Mesenchymal stem cell (in vitro differentiated cells and primary cell): Measurements from ENCODE around the gene ITGB5.

Source experiments
- DNase-seq: peaks from one replicate; pipeline ENCODE4 v3.0.0-alpha.2; 2013
- H2AFZ ChIP-seq: one replicate; pipeline ENCODE4 v1.6.1; 2013; ENCODE audit warnings: low read depth, mild to moderate bottlenecking, control low read depth, inconsistent platforms, low read length, moderate library complexity
- H2AK5ac ChIP-seq: 2 replicates; pipeline ENCODE4 v1.6.1; 2013; ENCODE audit warnings: low read length, moderate library complexity, mild to moderate bottlenecking, inconsistent platforms; ENCODE audit not compliant: severe bottlenecking
- H2BK120ac ChIP-seq: one replicate; pipeline ENCODE4 v1.6.1; 2013; ENCODE audit warnings: low read depth, mild to moderate bottlenecking, inconsistent platforms, low read length, moderate library complexity
- H2BK12ac ChIP-seq, 2 experiments: one replicate each; pipeline ENCODE4 v1.6.1; 2013; ENCODE audit warnings: inconsistent platforms in 2 of 2, low read length in 2 of 2, mild to moderate bottlenecking in 2 of 2, moderate library complexity in 2 of 2, control low read depth in 1 of 2
- H2BK15ac ChIP-seq: one replicate; pipeline ENCODE4 v1.6.1; 2013; ENCODE audit warnings: mild to moderate bottlenecking, low read depth, inconsistent platforms; ENCODE audit not compliant: poor library complexity, severe bottlenecking
- H2BK5ac ChIP-seq: 2 replicates; pipeline ENCODE4 v1.6.1; 2013; ENCODE audit warnings: low read depth, mild to moderate bottlenecking, low read length, control low read depth, inconsistent platforms; ENCODE audit not compliant: poor library complexity, severe bottlenecking
- H3K14ac ChIP-seq, 2 experiments: one replicate each; pipeline ENCODE4 v1.6.1; 2013; ENCODE audit warnings: inconsistent platforms in 2 of 2, low read length in 2 of 2, control low read depth in 1 of 2, mild to moderate bottlenecking in 1 of 2, moderate library complexity in 1 of 2
- H3K18ac ChIP-seq, 2 experiments: one replicate each; pipeline ENCODE4 v1.6.1; 2013; ENCODE audit warnings: inconsistent platforms in 2 of 2, low read length in 2 of 2, control low read depth in 1 of 2, low read depth in 1 of 2, mild to moderate bottlenecking in 1 of 2
- H3K23ac ChIP-seq, 2 experiments: one replicate each; pipeline ENCODE4 v1.6.1; 2013; ENCODE audit warnings: inconsistent platforms in 2 of 2, low read length in 2 of 2, mild to moderate bottlenecking in 2 of 2, moderate library complexity in 2 of 2, control low read depth in 1 of 2
- H3K27ac ChIP-seq: 2 replicates; pipeline ENCODE4 v1.5.1; 2013; ENCODE audit warnings: mild to moderate bottlenecking, moderate library complexity, low read length, control low read depth, inconsistent platforms; ENCODE audit not compliant: poor library complexity, severe bottlenecking
- H3K27me3 ChIP-seq, 2 experiments: 2 replicates each; pipeline versions ENCODE4 v1.6.1 to v1.7.0; 2013; ENCODE audit warnings: low read length in 2 of 2, mild to moderate bottlenecking in 2 of 2, moderate library complexity in 2 of 2, control low read depth in 1 of 2, inconsistent platforms in 1 of 2; ENCODE audit not compliant: control insufficient read depth in 1 of 2, insufficient read depth in 1 of 2
- H3K36me3 ChIP-seq, 2 experiments: 2 replicates each; pipeline versions ENCODE4 v1.6.1 to v1.7.0; 2013; ENCODE audit warnings: low read length in 2 of 2, control low read depth in 1 of 2, inconsistent platforms in 1 of 2, low read depth in 1 of 2, mild to moderate bottlenecking in 1 of 2; ENCODE audit not compliant: insufficient read depth in 2 of 2, control insufficient read depth in 1 of 2
- H3K4ac ChIP-seq, 2 experiments: one replicate each; pipeline ENCODE4 v1.6.1; 2013; ENCODE audit warnings: inconsistent platforms in 2 of 2, low read length in 2 of 2, mild to moderate bottlenecking in 2 of 2, moderate library complexity in 2 of 2, control low read depth in 1 of 2, low read depth in 1 of 2
- H3K4me1 ChIP-seq: 2 replicates; pipeline ENCODE4 v1.6.1; 2013; ENCODE audit warnings: low read depth, low read length, control low read depth; ENCODE audit not compliant: control insufficient read depth, insufficient read depth
- H3K4me2 ChIP-seq: 2 replicates; pipeline ENCODE4 v1.6.1; 2013; ENCODE audit warnings: low read length, mild to moderate bottlenecking, inconsistent platforms; ENCODE audit not compliant: poor library complexity, severe bottlenecking
- H3K4me3 ChIP-seq, 2 experiments: 2 replicates each; pipeline versions ENCODE4 v1.5.1 to v1.7.0; 2013; ENCODE audit warnings: low read length in 2 of 2, mild to moderate bottlenecking in 2 of 2, control low read depth in 1 of 2, low read depth in 1 of 2; ENCODE audit not compliant: insufficient read depth in 1 of 2
- H3K79me1 ChIP-seq: replicated peaks from 2 replicates; pipeline ENCODE4 v1.6.1; 2013; ENCODE audit warnings: mild to moderate bottlenecking, control low read depth, low read length, inconsistent platforms; ENCODE audit not compliant: poor library complexity, severe bottlenecking
- H3K9ac ChIP-seq: 2 replicates; pipeline ENCODE4 v1.7.0; 2013; ENCODE audit warnings: mild to moderate bottlenecking, low read length, moderate library complexity
- H3K9me3 ChIP-seq: 2 replicates; pipeline ENCODE4 v1.7.0; 2013; ENCODE audit warnings: mild to moderate bottlenecking, low read length; ENCODE audit not compliant: control insufficient read depth
- H4K8ac ChIP-seq: one replicate; pipeline ENCODE4 v1.6.1; 2013; ENCODE audit warnings: inconsistent platforms, mild to moderate bottlenecking, low read length, moderate library complexity
- H4K91ac ChIP-seq: one replicate; pipeline ENCODE4 v1.6.1; 2013; ENCODE audit warnings: mild to moderate bottlenecking, low read length, inconsistent platforms
- WGBS: methylation state at CpG from one replicate; pipeline ENCODE4 v1.1.7; 2013; ENCODE audit warnings: mixed read lengths; 5-methylcytosine and 5-hydroxymethylcytosine counted together

The ITGB5 gene

DNA sequence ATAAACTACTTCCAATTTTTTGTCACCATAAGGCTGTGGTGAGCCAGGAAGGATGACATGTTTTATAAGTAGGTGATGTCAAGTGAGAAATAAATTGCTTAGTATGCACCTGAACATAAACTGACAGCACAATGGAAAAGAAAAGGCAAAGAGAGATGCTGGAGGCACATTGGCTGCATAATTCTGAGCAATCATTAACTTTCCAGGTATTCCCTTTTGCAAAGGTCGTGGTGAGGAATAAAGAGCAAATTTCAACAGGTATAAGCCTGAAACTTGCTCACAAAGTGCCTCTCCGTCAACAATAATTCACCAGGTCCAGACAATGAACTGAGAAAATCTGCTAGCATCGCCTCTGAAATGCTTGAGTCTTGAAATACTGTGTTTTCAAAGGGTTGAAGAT is 48.2 kb downstream of the ITGB5 start:
- no peak overlapping the region for H4K91ac ChIP-seq
- no peak overlapping the region for H3K23ac ChIP-seq
- H3K18ac ChIP-seq: no peak overlapping the region
- H3K9ac ChIP-seq: peak overlapping the region; percentile 45
- H3K4me2 ChIP-seq: no peak overlapping the region
- peaks cover 22 to 50% of the 10 kb centered on the region in 2 experiments for H3K36me3 ChIP-seq
- no peaks in the 10 kb centered on the region for H3K27me3 ChIP-seq
- H3K4me3 ChIP-seq: no peak overlapping the region
- H3K27ac ChIP-seq: no peak overlapping the region
- no peak overlapping the region for H3K14ac ChIP-seq
- H2AK5ac ChIP-seq: no peak overlapping the region
- no peak overlapping the region for H3K4ac ChIP-seq
- no peak overlapping the region for H2AFZ ChIP-seq
- H3K9me3 ChIP-seq: no peaks in the 10 kb centered on the region
- H2BK12ac ChIP-seq: no peak overlapping the region
- 100% methylated on average over 3 of the region's 3 CpGs for WGBS
- H2BK15ac ChIP-seq: no peak overlapping the region
- peaks cover 29% of the 10 kb centered on the region for H3K79me1 ChIP-seq
- peaks cover 17% of the 10 kb centered on the region for H3K4me1 ChIP-seq
- H2BK5ac ChIP-seq: no peak overlapping the region
- no peak for DNase-seq
- no peak overlapping the region for H4K8ac ChIP-seq
- no peak overlapping the region for H2BK120ac ChIP-seq

DNA sequence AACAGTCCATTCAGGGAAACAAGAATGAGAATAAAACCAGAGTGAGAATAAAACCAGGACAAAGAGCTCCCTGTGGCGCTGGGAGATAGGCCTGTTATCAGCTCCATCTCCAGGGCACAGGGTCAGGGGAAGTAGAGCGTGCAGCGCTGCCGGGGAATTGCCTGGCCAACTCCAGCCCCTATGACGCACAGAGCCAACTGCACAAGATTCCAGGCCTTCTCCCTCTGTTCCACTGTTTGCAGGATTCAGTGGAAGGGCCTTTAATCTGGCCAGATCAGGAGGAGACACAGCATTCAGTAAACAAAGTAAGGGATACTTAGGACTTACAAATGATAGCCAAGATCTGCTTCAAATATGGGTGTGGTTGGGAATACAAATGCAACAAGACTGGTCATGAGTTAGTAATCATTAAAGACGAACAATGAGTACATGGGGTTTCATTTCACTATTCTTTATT is 49.4 kb downstream of the ITGB5 start:
- Histone ChIP-seq H2BK120ac (no peak overlapping the region), H4K8ac (no peak overlapping the region), H2BK12ac (no peak overlapping the region), H2AK5ac (no peak overlapping the region), H3K4me2 (no peak overlapping the region), H3K23ac (no peak overlapping the region), H4K91ac (no peak overlapping the region), H3K27me3 (no peaks in the 10 kb centered on the region), H3K36me3 (peaks cover 20 to 50% of the 10 kb centered on the region in 2 experiments), H2BK15ac (no peak overlapping the region), H3K18ac (no peak overlapping the region), H3K9me3 (no peaks in the 10 kb centered on the region), H3K4me3 (no peak overlapping the region), H3K27ac (no peak overlapping the region), H3K4ac (no peak overlapping the region), H2AFZ (no peak overlapping the region), H3K4me1 (peaks cover 20% of the 10 kb centered on the region), H2BK5ac (no peak overlapping the region), H3K79me1 (peaks cover 22% of the 10 kb centered on the region), H3K14ac (no peak overlapping the region), H3K9ac (peak overlapping the region; percentile 78)
- DNase-seq: peak; percentile 97
- 1% methylated on average over 4 of the region's 6 CpGs for WGBS

DNA sequence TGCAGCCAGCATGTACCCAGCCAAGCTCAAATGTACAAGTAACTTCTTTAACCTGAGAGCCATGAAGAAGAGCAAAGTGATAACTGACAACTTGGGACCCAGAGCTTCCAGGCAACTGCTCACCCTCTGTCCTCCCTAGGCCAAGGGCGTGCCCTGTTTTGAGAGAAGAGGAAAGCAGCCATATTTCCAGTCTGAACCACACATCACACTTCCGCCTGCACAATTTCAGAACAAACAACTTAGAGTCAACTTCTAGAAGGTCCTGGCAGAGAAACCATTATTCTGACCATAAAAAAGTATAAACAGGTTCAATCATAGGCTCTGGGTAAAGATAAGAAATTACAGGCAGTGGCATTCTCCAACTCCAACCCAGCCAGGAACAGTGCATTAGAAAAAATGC is 50.1 kb downstream of the ITGB5 start:
- no peak overlapping the region for H2BK5ac ChIP-seq
- peak overlapping the region; percentile 88 for H3K18ac ChIP-seq
- 67% methylated on average over 1 of the region's 2 CpGs for WGBS
- peaks cover 17% of the 10 kb centered on the region for H3K79me1 ChIP-seq
- H4K8ac ChIP-seq: peak overlapping the region; percentile 59
- DNase-seq: peak; percentile 23
- no peak overlapping the region for H2AFZ ChIP-seq
- H3K9ac ChIP-seq: peak overlapping the region; percentile 78
- H3K9me3 ChIP-seq: no peaks in the 10 kb centered on the region
- H3K23ac ChIP-seq: no peak overlapping the region
- no peak overlapping the region for H3K27ac ChIP-seq
- H3K4me2 ChIP-seq: no peak overlapping the region
- H4K91ac ChIP-seq: peak overlapping the region; percentile 71
- peak overlapping the region in 1 of 2 experiments; percentile 35 for H3K14ac ChIP-seq
- no peak overlapping the region for H2BK15ac ChIP-seq
- peaks cover 15 to 50% of the 10 kb centered on the region in 2 experiments for H3K36me3 ChIP-seq
- H3K27me3 ChIP-seq: no peaks in the 10 kb centered on the region
- peak overlapping the region; percentile 82 to 90 for H2BK12ac ChIP-seq
- H2AK5ac ChIP-seq: peak overlapping the region; percentile 38
- no peak overlapping the region for H3K4me3 ChIP-seq
- peak overlapping the region in 1 of 2 experiments; percentile 91 for H3K4ac ChIP-seq
- peaks cover 25% of the 10 kb centered on the region for H3K4me1 ChIP-seq
- H2BK120ac ChIP-seq: peak overlapping the region; percentile 4

DNA sequence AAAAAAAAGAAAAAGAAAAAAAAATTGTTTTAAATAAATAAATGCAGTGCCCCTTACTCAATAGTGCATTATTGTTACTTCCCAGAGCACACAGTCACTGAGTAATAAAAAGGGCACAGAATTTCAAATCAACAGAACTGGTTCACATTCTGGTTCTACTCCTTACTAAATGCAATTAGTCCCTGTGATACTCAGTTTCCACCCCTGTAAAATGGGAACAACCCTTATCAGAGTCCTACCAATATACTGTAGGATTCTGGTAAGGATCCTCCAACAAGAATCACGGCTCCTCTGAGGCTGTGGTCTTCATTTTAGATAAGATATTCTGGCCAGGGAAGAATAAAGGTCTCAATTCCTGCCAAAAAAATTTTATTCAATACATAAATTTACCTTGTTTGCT is 50.7 kb downstream of the ITGB5 start:
- Histone ChIP-seq H3K18ac (no peak overlapping the region), H4K91ac (no peak overlapping the region), H2BK15ac (no peak overlapping the region), H3K14ac (no peak overlapping the region), H4K8ac (no peak overlapping the region), H3K23ac (no peak overlapping the region), H3K36me3 (peaks cover 14 to 49% of the 10 kb centered on the region in 2 experiments), H3K27ac (no peak overlapping the region), H3K4me2 (no peak overlapping the region), H3K27me3 (no peaks in the 10 kb centered on the region), H2BK5ac (no peak overlapping the region), H3K9ac (peak overlapping the region; percentile 78), H2AK5ac (no peak overlapping the region), H3K9me3 (no peaks in the 10 kb centered on the region), H2BK12ac (no peak overlapping the region), H3K79me1 (peaks cover 18% of the 10 kb centered on the region), H3K4me1 (peaks cover 25% of the 10 kb centered on the region), H2AFZ (no peak overlapping the region), H3K4ac (no peak overlapping the region), H3K4me3 (no peak overlapping the region), H2BK120ac (no peak overlapping the region)
- no peak for DNase-seq
- no CpG with 5 or more reads among the region's 1 CpG for WGBS
